Measurements from ENCODE around the gene PPFIBP2. TPM values are rescaled to one million over a fixed set of nuclear protein-coding genes. Genes with fewer than 3 reads are reported as not detected.

PPFIBP2 gene
- total RNA-seq, 1 donor from 2014 or later: 1.8 TPM

DNA sequence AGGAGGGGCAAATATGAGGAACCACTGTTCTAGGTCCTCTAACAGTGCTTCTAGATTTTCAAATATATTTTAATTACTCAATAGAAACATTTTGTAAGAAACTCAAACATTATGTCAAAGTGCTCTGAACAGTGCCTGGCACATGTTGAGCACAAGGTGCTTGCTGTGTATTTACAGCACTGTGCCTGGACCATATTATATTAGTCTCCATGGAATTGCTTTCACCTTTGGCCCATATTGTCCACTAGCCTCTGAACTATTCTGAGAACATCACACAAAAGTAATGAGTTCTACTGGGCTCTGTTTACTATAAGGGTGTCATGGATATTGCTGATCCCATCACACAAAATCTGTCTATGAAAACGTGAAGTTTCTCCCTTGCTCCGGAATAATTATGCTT is 76.7 kb downstream of the PPFIBP2 start:
- Mint-ChIP-seq H3K27ac (ENCODE audit: unreplicated experiment) (no peak overlapping the region), H3K36me3 (ENCODE audit: low read depth, unreplicated experiment) (no peaks in the 10 kb centered on the region), H3K4me1 (ENCODE audit: low read depth, unreplicated experiment) (no peaks in the 10 kb centered on the region), H3K9me3 (ENCODE audit: unreplicated experiment) (no peaks in the 10 kb centered on the region), H3K27me3 (ENCODE audit: low read depth, unreplicated experiment) (peaks cover 30% of the 10 kb centered on the region), H3K4me3 (ENCODE audit: unreplicated experiment) (no peak overlapping the region)
- H3K9ac ChIP-seq (ENCODE audit: low read length): no peak overlapping the region
- no peaks in the 10 kb centered on the region for H3K9me3 ChIP-seq (ENCODE audit: insufficient read depth, low read depth, low read length)
- DNase-seq (ENCODE audit: low read depth) (no peak), FAIRE-seq (no peak)
- no peaks in the 10 kb centered on the region for H4K20me1 ChIP-seq (ENCODE audit: insufficient read depth, low read length)
- H3K36me3 ChIP-seq (ENCODE audit: insufficient read depth, low read length): no peaks in the 10 kb centered on the region
- no peak overlapping the region for H2AFZ ChIP-seq (ENCODE audit: low read depth, low read length)
- no peaks in the 10 kb centered on the region for H3K27me3 ChIP-seq (ENCODE audit: insufficient read depth, low read length)
- H3K27ac ChIP-seq (ENCODE audit: low read depth, low read length): no peak overlapping the region
- H3K4me3 ChIP-seq (ENCODE audit: insufficient read depth, low read depth, low read length): no peak overlapping the region
- no peak overlapping the region for H3K4me2 ChIP-seq (ENCODE audit: low read length)
- TF ChIP-seq, protein P1, sequence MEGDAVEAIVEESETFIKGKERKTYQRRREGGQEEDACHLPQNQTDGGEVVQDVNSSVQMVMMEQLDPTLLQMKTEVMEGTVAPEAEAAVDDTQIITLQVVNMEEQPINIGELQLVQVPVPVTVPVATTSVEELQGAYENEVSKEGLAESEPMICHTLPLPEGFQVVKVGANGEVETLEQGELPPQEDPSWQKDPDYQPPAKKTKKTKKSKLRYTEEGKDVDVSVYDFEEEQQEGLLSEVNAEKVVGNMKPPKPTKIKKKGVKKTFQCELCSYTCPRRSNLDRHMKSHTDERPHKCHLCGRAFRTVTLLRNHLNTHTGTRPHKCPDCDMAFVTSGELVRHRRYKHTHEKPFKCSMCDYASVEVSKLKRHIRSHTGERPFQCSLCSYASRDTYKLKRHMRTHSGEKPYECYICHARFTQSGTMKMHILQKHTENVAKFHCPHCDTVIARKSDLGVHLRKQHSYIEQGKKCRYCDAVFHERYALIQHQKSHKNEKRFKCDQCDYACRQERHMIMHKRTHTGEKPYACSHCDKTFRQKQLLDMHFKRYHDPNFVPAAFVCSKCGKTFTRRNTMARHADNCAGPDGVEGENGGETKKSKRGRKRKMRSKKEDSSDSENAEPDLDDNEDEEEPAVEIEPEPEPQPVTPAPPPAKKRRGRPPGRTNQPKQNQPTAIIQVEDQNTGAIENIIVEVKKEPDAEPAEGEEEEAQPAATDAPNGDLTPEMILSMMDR (IDR thresholded peaks at IDR 0.05; ENCODE audit: insufficient read depth, low read depth, low read length): no peak
- no peak for TF ChIP-seq EZH2 (IDR thresholded peaks at IDR 0.05; ENCODE audit: insufficient read depth, low read length)
- no peaks in the 10 kb centered on the region for H3K79me2 ChIP-seq (ENCODE audit: insufficient read depth, low read length)
- H3K4me1 ChIP-seq (ENCODE audit: insufficient read depth, low read length): no peaks in the 10 kb centered on the region

GRCh38 chr11:7591107-7591894 is 77.5 kb downstream of the PPFIBP2 start:
- no peak for FAIRE-seq
- Histone ChIP-seq H3K4me1 (ENCODE audit: insufficient read depth, low read length) (no peaks in the 10 kb centered on the region), H3K4me2 (ENCODE audit: low read length) (no peak overlapping the region), H3K36me3 (ENCODE audit: insufficient read depth, low read length) (no peaks in the 10 kb centered on the region), H3K27ac (ENCODE audit: low read depth, low read length) (no peak overlapping the region), H3K79me2 (ENCODE audit: insufficient read depth, low read length) (no peaks in the 10 kb centered on the region), H3K27me3 (ENCODE audit: insufficient read depth, low read length) (no peaks in the 10 kb centered on the region), H3K4me3 (ENCODE audit: insufficient read depth, low read depth, low read length) (no peak overlapping the region), H3K9me3 (ENCODE audit: insufficient read depth, low read depth, low read length) (no peaks in the 10 kb centered on the region), H2AFZ (ENCODE audit: low read depth, low read length) (no peak overlapping the region), H4K20me1 (ENCODE audit: insufficient read depth, low read length) (no peaks in the 10 kb centered on the region), H3K9ac (ENCODE audit: low read length) (no peak overlapping the region)
- H3K27me3 Mint-ChIP-seq (ENCODE audit: low read depth, unreplicated experiment): peaks cover 30% of the 10 kb centered on the region
- no peak overlapping the region for H3K4me3 Mint-ChIP-seq (ENCODE audit: unreplicated experiment)
- DNase-seq (ENCODE audit: low read depth): no peak
- no peaks in the 10 kb centered on the region for H3K4me1 Mint-ChIP-seq (ENCODE audit: low read depth, unreplicated experiment)
- H3K27ac Mint-ChIP-seq (ENCODE audit: unreplicated experiment): no peak overlapping the region
- H3K36me3 Mint-ChIP-seq (ENCODE audit: low read depth, unreplicated experiment): no peaks in the 10 kb centered on the region
- TF ChIP-seq, protein P1 (IDR thresholded peaks at IDR 0.05; ENCODE audit: insufficient read depth, low read depth, low read length): no peak
- TF ChIP-seq EZH2 (IDR thresholded peaks at IDR 0.05; ENCODE audit: insufficient read depth, low read length): no peak
- H3K9me3 Mint-ChIP-seq (ENCODE audit: unreplicated experiment): no peaks in the 10 kb centered on the region

DNA sequence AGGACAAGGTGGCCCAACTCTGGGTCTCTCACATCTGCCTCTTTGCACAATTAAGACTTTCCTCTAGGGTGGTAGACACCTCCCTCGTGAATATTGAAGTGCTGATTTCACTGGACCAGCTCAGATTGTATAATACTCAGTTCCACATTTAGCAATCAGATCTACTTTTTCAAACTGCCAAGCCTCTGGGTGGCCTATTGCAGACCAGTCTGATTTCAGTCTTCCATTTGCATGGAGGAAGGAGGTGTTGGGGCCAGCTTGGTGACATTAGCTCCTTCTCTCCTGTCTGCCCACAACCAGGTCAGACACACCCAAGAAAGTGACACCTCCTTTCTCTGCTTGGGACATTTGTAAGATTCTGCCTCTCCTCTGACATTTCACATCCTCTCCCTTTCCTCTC is 78.2 kb downstream of the PPFIBP2 start:
- Mint-ChIP-seq H3K4me1 (ENCODE audit: low read depth, unreplicated experiment) (no peaks in the 10 kb centered on the region), H3K36me3 (ENCODE audit: low read depth, unreplicated experiment) (no peaks in the 10 kb centered on the region), H3K27ac (ENCODE audit: unreplicated experiment) (no peak overlapping the region), H3K9me3 (ENCODE audit: unreplicated experiment) (no peaks in the 10 kb centered on the region), H3K4me3 (ENCODE audit: unreplicated experiment) (no peak overlapping the region), H3K27me3 (ENCODE audit: low read depth, unreplicated experiment) (peaks cover 28% of the 10 kb centered on the region)
- Histone ChIP-seq H3K79me2 (ENCODE audit: insufficient read depth, low read length) (no peaks in the 10 kb centered on the region), H2AFZ (ENCODE audit: low read depth, low read length) (no peak overlapping the region), H4K20me1 (ENCODE audit: insufficient read depth, low read length) (no peaks in the 10 kb centered on the region), H3K9me3 (ENCODE audit: insufficient read depth, low read depth, low read length) (no peaks in the 10 kb centered on the region), H3K4me2 (ENCODE audit: low read length) (no peak overlapping the region), H3K4me1 (ENCODE audit: insufficient read depth, low read length) (no peaks in the 10 kb centered on the region), H3K36me3 (ENCODE audit: insufficient read depth, low read length) (no peaks in the 10 kb centered on the region), H3K27ac (ENCODE audit: low read depth, low read length) (no peak overlapping the region), H3K9ac (ENCODE audit: low read length) (no peak overlapping the region), H3K4me3 (ENCODE audit: insufficient read depth, low read depth, low read length) (no peak overlapping the region), H3K27me3 (ENCODE audit: insufficient read depth, low read length) (no peaks in the 10 kb centered on the region)
- DNase-seq (ENCODE audit: low read depth) (no peak), FAIRE-seq (no peak)
- TF ChIP-seq, protein P1 (IDR thresholded peaks at IDR 0.05; ENCODE audit: insufficient read depth, low read depth, low read length): no peak
- TF ChIP-seq EZH2 (IDR thresholded peaks at IDR 0.05; ENCODE audit: insufficient read depth, low read length): no peak
